Endodermal cell (in vitro differentiated cells): ENCODE data around the gene RUNX1. TPM values are rescaled to one million over a fixed set of nuclear protein-coding genes. Genes with fewer than 3 reads are reported as not detected.

Source experiments
- DNase-seq: peaks from one replicate; pipeline ENCODE4 v3.0.0-alpha.2; 2017
- H3K27ac ChIP-seq: 2 replicates; pipeline ENCODE4 v1.5.1; 2013; ENCODE audit warnings: mild to moderate bottlenecking, low read depth, low read length, moderate library complexity
- H3K27me3 ChIP-seq: 2 replicates; pipeline ENCODE4 v1.6.1; 2013; ENCODE audit warnings: mild to moderate bottlenecking, low read length, moderate library complexity; ENCODE audit not compliant: insufficient read depth, control insufficient read depth, poor library complexity, severe bottlenecking
- H3K36me3 ChIP-seq: 2 replicates; pipeline ENCODE4 v1.7.0; 2013; ENCODE audit warnings: mild to moderate bottlenecking, low read length, moderate library complexity; ENCODE audit not compliant: control insufficient read depth, insufficient read depth
- H3K4me1 ChIP-seq: one replicate; pipeline ENCODE4 v1.7.0; 2013; ENCODE audit warnings: low read length; ENCODE audit not compliant: control insufficient read depth, insufficient read depth
- H3K4me3 ChIP-seq: 2 replicates; pipeline ENCODE4 v1.5.1; 2013; ENCODE audit warnings: mild to moderate bottlenecking, low read length, moderate library complexity
- H3K9ac ChIP-seq: 2 replicates; pipeline ENCODE4 v1.6.1; 2013; ENCODE audit warnings: mild to moderate bottlenecking, low read length, moderate library complexity; ENCODE audit not compliant: poor library complexity, severe bottlenecking; ENCODE audit errors: extremely low read depth
- H3K9me3 ChIP-seq: 2 replicates; pipeline ENCODE4 v1.6.1; 2013; ENCODE audit warnings: mild to moderate bottlenecking, low read length, moderate library complexity; ENCODE audit not compliant: control insufficient read depth
- H3K27ac Mint-ChIP-seq: 2 replicates; pipeline ENCODE4 v1.8.0; 2020; ENCODE audit warnings: mixed read lengths
- H3K27me3 Mint-ChIP-seq: 2 replicates; pipeline ENCODE4 v1.8.0; 2021; ENCODE audit warnings: mild to moderate bottlenecking, mixed read lengths; ENCODE audit not compliant: insufficient read depth
- H3K36me3 Mint-ChIP-seq: 2 replicates; pipeline ENCODE4 v1.8.0; 2020; ENCODE audit warnings: low read depth, mixed read lengths
- H3K4me1 Mint-ChIP-seq: 2 replicates; pipeline ENCODE4 v1.8.0; 2020; ENCODE audit warnings: mixed read lengths
- H3K4me3 Mint-ChIP-seq: 2 replicates; pipeline ENCODE4 v1.8.0; 2020; ENCODE audit warnings: mild to moderate bottlenecking, moderate library complexity, mixed read lengths
- H3K9me3 Mint-ChIP-seq: 2 replicates; pipeline ENCODE4 v1.8.0; 2020; ENCODE audit warnings: mild to moderate bottlenecking, mixed read lengths
- WGBS, 2 experiments: methylation state at CpG; one replicate each; pipeline versions ENCODE4 v1.1.5 to v1.1.7; 2013; ENCODE audit warnings: missing lambda C conversion rate in 2 of 2, mixed read lengths in 1 of 2; ENCODE audit not compliant: insufficient coverage in 1 of 2, insufficient read length in 1 of 2; 5-methylcytosine and 5-hydroxymethylcytosine counted together
- total RNA-seq, 2 donors: library from RNA; stranded (reverse); fragmentation: NEBNext Ultra II Directional in 1 of 2; extraction: Animal tissue kit (Norgen Biotek cat#: 25700) in 1 of 2; gene quantifications; 2 replicates in 1 of 2; 3 replicates in 1 of 2; pipeline ENCODE4 v1.2.1, GENCODE V29; 2021
- TF ChIP-seq, protein P1 (sequence below): fragments of 200-600 bp; sonication (generic); conservative IDR thresholded peaks from 2 replicates; pipeline ENCODE4 v1.5.0; 2021; ENCODE audit warnings: antibody characterized with exemption, mild to moderate bottlenecking

The RUNX1 gene
- total RNA-seq, 2 donors from 2014 or later = 0.31 to 2.8 TPM

DNA sequence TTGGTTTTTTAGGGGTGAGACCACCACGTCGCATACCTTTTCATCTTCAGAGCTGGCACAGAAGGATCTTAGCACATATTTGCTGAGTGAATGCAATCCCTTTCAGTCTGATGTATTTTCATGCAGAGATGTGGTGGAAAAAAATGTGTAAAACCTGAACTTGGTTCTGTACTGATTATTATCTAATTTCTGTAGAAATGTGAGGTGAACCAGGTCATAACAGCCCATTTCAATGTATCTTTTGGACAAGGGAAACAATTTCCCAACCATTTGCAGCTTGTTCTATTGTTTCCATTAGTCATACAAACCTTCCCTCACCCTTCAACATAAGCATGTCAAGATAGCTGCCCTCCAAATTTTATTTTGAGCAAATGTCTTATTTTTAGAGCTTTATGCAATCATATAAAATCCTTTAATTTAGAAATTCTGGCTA lies 46.8 kb upstream of the RUNX1 start:
- no peak overlapping the region for H3K4me3 Mint-ChIP-seq

DNA sequence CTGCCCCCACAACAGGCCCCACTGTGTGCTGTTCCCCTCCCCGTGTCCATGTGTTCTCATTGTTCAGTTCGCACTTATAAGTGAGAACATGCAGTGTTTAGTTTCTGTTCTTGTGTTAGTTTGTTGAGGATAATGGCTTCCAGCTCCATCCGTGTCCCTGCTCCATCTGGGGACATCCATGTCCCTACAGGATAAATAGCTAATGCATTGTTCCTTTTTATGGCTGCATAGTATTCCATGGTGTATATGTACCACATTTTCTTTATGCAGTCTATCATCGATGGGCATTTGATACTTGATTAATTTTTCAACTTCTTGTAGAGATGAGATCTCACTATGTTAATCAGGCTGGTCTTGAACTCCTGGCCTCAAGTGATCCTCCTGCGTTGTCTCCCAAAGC lies 44.4 kb upstream of the RUNX1 start:
- DNase-seq = no peak
- H3K9me3 Mint-ChIP-seq = no peaks in the 10 kb centered on the region
- TF ChIP-seq, protein P1, sequence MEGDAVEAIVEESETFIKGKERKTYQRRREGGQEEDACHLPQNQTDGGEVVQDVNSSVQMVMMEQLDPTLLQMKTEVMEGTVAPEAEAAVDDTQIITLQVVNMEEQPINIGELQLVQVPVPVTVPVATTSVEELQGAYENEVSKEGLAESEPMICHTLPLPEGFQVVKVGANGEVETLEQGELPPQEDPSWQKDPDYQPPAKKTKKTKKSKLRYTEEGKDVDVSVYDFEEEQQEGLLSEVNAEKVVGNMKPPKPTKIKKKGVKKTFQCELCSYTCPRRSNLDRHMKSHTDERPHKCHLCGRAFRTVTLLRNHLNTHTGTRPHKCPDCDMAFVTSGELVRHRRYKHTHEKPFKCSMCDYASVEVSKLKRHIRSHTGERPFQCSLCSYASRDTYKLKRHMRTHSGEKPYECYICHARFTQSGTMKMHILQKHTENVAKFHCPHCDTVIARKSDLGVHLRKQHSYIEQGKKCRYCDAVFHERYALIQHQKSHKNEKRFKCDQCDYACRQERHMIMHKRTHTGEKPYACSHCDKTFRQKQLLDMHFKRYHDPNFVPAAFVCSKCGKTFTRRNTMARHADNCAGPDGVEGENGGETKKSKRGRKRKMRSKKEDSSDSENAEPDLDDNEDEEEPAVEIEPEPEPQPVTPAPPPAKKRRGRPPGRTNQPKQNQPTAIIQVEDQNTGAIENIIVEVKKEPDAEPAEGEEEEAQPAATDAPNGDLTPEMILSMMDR = no peak
- H3K36me3 Mint-ChIP-seq = no peaks in the 10 kb centered on the region
- no peaks in the 10 kb centered on the region for H3K4me1 Mint-ChIP-seq
- no peak overlapping the region for H3K4me3 Mint-ChIP-seq
- Histone ChIP-seq H3K27ac (no peak overlapping the region), H3K9me3 (no peaks in the 10 kb centered on the region), H3K36me3 (no peaks in the 10 kb centered on the region), H3K4me3 (no peak overlapping the region), H3K27me3 (no peaks in the 10 kb centered on the region), H3K9ac (no peak overlapping the region), H3K4me1 (no peaks in the 10 kb centered on the region)
- 88 to 97% methylated on average over 1 to 5 of the region's 5 CpGs for WGBS, 2 experiments
- H3K27me3 Mint-ChIP-seq = no peaks in the 10 kb centered on the region
- H3K27ac Mint-ChIP-seq = no peak overlapping the region

More for the DNA sequence above, 46.8 kb upstream of the RUNX1 start:
- Histone ChIP-seq H3K36me3 (no peaks in the 10 kb centered on the region), H3K9ac (no peak overlapping the region), H3K4me3 (no peak overlapping the region), H3K27me3 (no peaks in the 10 kb centered on the region), H3K9me3 (no peaks in the 10 kb centered on the region), H3K27ac (no peak overlapping the region), H3K4me1 (no peaks in the 10 kb centered on the region)
- no peaks in the 10 kb centered on the region for H3K27me3 Mint-ChIP-seq
- H3K27ac Mint-ChIP-seq = no peak overlapping the region
- WGBS, 2 experiments = 96 to 100% methylated on average over 2 of the region's 2 CpGs
- no peaks in the 10 kb centered on the region for H3K9me3 Mint-ChIP-seq
- TF ChIP-seq, protein P1 = no peak
- H3K4me1 Mint-ChIP-seq = no peaks in the 10 kb centered on the region
- no peak for DNase-seq
- H3K36me3 Mint-ChIP-seq = no peaks in the 10 kb centered on the region

DNA sequence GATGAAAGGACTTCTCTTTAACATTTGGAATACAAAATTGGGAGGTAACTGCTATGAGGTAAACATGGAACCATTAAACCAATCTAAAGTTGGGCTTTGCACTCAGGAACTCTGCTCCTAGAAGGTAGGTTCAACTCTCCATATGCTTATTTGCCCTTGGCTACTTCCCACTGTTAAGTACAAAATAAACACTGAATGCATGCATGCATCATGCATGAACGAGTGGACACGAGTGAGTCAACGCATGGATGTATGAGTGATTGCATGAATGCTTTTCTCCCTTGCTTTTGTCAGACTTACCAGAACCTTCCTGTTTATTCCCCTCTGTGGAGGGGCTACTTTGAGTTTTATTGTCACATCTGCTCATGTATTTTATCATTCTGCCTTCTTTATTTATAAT lies 42.4 kb upstream of the RUNX1 start:
- H3K4me3 Mint-ChIP-seq = no peak overlapping the region

More for the DNA sequence above, 42.4 kb upstream of the RUNX1 start:
- H3K27me3 Mint-ChIP-seq = no peaks in the 10 kb centered on the region
- 98 to 100% methylated on average over 3 of the region's 3 CpGs for WGBS, 2 experiments
- H3K36me3 ChIP-seq = no peaks in the 10 kb centered on the region
- H3K4me1 ChIP-seq = no peaks in the 10 kb centered on the region
- no peaks in the 10 kb centered on the region for H3K9me3 Mint-ChIP-seq
- H3K27ac Mint-ChIP-seq = no peak overlapping the region
- no peak overlapping the region for H3K9ac ChIP-seq
- H3K27me3 ChIP-seq = no peaks in the 10 kb centered on the region
- no peak for DNase-seq
- no peak overlapping the region for H3K4me3 ChIP-seq
- no peaks in the 10 kb centered on the region for H3K9me3 ChIP-seq
- H3K36me3 Mint-ChIP-seq = no peaks in the 10 kb centered on the region
- TF ChIP-seq, protein P1 = no peak
- no peak overlapping the region for H3K27ac ChIP-seq
- H3K4me1 Mint-ChIP-seq = no peaks in the 10 kb centered on the region
